ENCODE measurements around the gene GNG8.

DNA sequence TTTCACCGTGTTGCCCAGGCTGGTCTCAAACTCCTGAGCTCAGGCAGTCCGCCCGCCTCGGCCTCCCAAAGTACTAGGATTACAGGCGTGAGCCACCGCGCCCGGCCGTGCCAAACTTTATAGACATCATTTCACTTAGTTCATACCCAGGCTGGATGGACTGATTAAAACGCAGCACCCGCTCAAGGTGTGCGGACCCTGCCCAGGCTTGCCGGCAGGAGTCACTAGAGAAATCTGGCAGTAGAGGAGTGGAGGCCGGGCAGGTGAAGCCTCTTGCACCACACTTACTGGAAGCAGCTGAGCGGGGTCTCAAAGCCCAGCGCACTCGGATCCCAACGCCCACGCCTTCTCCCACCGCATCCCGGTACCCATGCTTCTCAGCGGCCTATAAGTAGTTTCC is 22.5 kb downstream of the GNG8 start:
- no peak for TF ChIP-seq POLR2A (IDR thresholded peaks at IDR 0.05)
- TF ChIP-seq POLR2AphosphoS5 (IDR thresholded peaks at IDR 0.05), result no peak
